SH-SY5Y (cell line): ENCODE measurements around the gene MATCAP1.

Experiments used
- GATA2 ChIP-seq: IDR thresholded peaks from 2 replicates; pipeline ENCODE4 v1.6.1; 2011; ENCODE audit warnings: mild to moderate bottlenecking, low read depth, low read length
- GATA3 ChIP-seq: IDR thresholded peaks from 2 replicates; pipeline ENCODE4 v1.6.1; 2011; ENCODE audit warnings: low read depth, mild to moderate bottlenecking, low read length, moderate library complexity

GRCh38 chr16:67157106-67157748 lies 26.5 kb downstream of the MATCAP1 start:
- no peak for TF ChIP-seq GATA3
- TF ChIP-seq GATA2, result no peak
